DMS153 (cell line): Measurements from ENCODE around the gene SCAANT1.

Experiments used
- DNase-seq: peaks from one replicate; lab custom pipeline; 2025; lab: John Stamatoyannopoulos, UW

SCAANT1 gene

DNA sequence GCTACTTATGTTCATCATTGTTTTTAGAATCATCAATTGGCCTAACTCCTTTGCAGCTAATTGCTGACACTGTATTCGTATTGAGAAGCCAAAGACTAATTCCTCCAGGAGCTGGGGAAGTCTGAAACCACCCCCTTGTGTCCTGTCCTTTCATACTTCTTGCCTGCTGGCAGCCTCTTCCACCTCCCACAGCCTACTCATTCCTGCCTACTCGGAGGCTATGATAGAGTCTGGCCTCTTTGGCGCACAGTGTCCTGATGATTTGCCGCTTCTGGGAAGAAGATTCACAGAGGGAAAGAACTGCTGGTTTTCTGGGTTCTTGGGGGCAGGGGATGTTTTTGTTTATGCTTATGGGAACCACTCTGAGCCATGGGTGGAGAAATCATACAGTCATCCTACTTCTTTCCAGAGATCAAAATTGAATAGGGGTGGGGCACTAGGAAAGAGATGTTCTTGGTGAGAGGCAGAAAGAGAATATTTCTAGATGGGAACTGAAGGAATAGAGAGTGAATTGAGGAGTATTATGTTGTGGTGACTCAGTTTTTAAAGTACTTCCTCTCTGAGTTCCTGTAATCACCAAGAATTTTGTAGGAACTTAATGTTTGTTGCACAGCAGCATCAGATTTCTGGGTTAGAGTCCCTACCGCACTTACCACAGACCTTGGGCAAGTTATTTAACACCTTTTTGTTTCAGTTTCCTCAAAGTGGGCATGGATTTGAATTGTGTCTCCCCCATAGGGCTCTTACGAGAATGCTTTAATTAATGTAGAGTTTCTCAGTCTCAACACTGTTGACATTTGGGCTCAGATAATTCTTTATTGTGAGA lies 22.1 kb upstream of the SCAANT1 start:
- no peak for DNase-seq

DNA sequence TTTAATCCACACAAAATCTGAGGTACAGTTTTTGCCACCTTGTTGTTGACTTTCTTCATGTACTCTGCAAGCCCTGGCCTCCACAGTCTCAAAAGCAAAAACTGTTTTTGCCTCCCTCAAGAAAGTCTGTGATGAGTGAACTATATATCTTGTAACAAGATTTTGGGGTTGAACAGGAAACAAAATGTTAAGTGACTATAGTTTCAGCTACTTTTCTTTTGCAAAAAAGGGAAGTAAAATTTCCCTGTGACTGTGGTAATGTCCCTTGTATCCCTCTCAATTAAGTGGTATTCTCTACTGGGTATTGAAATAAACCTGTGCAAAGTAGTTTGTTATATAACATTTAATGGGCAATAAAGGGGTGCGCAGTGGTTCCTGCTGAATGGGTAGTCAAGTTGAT lies 21.3 kb upstream of the SCAANT1 start:
- DNase-seq = no peak

DNA sequence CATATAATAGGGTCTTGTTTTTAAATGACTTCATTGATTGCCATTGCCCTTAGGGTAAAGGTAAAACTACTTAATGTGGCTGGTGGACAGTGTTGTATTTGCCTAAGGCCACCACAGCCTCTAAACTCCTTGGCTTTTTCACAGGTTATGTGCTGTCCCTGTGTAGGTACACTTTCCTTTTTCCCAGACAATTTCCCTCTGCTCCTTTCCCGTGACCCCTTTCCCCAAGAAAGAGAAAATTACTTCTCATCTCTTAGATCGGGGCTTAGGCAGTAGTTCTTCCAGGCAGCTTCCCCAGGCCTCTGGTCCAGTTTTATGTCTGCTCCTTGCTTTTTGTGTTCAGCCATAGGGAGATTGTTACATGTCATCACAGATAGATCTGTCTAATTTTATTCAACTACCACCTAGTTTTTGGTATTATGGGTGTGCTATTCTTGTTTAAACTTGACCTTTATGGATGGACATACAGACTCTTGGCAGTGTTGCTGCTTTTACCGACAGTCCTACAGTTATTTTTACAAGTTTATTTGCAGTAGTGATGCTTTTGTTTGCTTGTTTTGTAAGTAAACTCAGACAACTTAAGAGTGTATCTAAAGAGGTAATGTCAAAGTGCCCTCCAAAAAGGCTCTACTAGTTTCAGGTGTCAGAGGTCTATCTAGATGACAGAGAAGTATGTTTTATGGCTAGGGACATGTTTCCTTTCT lies 20.5 kb upstream of the SCAANT1 start:
- no peak for DNase-seq

DNA sequence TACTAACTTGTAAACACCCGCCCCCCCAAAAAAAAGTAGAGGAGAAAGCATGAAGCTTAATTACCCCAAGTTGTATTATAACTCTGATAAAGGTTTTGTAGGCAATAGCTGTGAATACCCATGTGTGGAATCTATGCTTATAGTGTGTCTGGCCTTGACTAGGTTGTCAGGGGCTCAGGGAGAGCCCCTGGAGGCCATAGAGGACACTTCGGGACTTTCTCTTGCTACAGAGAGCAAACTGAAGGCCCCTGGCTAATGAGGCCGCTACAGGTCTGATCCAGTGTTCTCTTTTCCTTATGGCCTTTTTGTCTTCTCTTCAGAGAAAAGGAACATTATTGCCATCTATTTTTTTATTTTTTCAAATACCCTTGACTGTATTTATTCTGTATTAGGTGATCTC lies 19.1 kb upstream of the SCAANT1 start:
- no peak for DNase-seq

DNA sequence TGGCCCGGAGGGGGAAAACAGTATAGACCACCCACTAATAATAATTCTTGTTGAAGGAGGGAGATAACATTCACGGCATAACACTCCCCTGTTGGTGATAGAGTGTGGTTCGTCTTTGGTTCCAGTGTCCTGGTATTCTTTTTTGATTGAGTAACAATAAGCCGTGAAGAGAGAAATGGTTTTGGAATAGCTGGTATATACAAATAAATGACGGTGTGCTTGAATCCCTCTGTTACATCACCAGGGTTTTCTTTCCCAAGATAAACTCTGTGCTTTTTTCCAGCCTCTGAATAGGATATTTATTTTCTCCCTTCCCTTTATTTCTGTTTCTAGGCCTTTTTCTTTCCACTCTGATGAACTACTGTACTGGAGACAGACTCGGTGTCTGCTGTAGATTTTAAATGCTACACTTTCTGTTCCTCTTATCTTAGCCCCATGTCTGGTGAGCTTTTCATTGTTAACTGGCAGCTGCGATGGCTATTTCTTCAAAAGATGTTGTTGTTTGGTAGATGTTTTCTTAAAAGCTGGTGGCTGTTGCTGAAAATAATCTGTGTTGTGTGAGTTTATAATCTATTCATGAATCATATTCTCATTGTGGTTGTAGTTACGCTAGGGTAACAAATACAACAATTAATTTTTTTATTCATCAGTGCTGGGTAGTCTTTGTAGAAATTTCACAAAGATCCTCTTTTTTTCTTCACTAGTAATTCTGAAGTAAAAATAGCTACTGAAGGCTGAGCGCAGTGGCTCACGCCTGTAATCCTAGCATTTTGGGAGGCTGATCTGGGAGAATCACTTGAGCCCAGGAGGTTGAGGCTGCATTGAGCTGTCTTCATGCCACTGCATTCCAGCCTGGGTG lies 15.5 kb upstream of the SCAANT1 start:
- no peak for DNase-seq

DNA sequence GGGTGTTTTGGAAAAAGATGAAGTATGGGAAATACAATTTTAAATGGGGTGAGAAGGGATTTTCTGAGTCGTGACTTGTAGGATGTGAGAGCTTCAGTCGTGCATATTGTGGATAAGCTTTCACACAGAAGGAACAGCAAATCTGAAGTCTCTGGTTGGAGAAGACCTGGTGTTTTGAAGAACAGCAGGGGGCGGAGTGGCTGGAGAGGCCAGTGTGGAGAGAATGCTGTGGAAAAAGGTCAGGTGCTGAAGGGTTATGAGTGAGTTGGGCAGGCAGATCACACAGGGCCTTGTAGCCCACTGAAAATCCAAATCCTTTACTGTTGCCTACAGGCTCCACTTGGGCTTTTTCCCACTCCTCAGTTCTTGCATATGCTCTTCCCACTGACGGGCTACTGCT lies 14.1 kb upstream of the SCAANT1 start:
- DNase-seq = no peak

DNA sequence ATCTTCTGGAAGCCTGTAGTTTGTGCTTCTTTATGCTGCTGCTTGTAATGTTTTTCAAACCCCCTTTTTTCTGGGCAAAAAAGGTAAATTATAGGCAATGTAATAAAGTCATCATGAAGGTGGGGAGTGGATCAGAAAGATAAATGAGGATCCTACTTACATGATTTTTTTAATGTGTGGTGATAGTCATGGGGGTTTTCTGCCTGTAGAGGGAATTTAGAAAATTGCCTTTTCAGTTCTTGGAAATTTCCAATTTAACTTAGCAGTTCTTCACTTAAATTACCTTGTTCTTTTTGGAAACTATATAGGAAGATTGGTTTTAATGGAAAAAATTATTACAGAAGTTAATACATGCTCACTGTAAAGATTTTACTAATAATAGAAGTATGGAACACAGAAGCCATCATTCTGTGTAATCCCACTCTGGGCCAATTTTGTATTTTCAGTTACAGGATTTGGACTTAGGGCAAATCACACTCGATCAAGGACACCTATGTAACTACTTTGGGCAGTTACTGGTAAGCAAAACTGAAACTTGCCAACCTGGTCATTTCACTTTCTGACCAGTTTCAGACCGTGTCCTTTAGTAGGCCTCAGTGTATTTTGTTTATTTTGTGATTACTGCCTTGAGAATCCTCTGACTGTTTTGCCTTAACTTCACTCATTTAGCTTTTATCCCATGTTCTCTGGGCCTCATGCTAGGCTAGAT lies 10.5 kb upstream of the SCAANT1 start:
- no peak for DNase-seq

DNA sequence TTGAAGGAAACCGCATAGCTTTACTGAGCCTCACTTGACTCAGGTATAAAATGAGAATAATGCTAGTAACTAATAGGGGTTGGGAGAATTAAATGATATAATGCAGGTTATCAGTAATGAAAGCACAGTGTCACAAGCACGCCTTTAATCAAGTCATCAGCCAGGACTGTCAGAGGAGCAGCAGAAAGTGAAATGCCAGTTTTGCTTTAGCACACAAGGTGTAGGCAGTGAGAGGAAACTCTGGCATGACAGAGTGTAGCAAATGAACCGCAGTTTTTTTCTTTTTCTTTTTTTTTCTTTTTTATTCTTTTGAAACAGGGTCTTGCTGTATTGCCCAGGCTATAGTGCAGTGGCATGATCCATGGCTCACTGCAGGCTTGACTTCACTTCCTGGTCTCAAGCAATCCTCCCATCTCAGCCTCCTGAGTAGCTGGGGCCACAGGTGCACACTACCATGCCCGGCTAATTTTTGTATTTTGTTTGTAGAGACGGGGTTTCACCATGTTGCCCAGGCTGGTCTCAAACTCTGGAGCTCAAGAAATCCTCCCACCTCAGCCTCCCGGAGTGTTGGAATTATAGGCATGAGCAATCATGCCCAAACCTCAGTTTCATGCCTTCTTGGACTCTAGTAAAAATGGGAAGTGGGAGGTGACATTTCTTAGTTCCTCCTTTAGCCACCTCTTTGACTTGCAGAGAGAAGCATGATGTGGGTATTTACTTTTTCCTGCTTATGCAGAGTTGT lies 9.7 kb upstream of the SCAANT1 start:
- no peak for DNase-seq

DNA sequence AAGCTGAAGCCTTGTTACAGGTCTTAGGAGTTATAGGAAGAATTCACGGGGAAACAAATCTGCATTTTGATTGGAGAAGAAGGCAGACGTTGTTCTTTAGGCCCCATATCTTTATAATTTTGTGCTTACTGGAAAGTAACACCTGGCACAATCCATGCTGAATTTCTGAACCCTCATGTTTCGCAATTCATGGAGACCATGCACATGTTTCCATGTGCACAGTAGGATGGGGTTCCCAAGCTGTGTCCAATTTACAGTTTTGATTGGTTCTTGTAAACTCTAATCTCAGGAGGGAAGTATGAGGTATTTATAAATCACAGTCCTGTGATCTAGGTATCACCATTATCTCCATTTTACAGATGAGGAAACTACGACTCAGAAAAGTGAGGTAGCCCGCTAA lies 7.8 kb upstream of the SCAANT1 start:
- DNase-seq = no peak

DNA sequence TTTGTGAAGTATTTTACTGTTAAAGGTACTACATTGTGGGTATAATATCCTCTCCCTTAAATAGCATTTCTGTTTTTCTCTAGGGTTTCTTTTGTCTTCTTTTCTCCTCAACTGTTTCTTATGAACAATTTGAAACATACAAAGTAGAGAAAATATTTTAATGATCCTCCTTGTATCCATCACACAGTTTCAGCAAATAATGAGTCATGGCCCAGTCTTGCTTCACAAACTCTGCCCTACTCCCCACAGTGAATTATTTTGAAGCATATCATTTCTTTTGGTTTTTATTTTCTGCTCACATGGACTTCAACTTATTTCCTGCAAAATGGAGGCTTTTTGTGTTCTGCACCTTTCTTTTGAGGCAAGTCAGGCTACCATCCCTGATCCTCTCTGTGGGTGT lies 6.1 kb upstream of the SCAANT1 start:
- no peak for DNase-seq

DNA sequence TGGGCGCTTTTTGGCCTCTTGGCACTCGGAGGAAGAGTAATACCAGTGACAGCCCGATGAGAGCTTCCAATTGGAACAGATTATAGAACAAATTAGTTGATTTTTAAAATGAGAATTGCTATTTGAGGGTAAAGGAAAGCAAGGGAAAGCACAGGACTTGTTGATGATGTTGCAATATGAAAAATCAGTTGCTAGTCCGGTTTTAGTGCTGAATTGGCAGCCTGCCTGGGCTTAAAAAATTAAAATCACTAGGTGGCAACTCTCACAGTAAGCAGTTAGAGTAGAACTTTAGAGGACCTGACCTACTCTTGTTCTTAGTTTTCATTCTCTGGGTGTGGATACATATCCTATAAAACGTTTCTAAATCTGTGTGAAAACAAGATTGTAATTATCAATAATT lies 2.1 kb upstream of the SCAANT1 start:
- DNase-seq = no peak

DNA sequence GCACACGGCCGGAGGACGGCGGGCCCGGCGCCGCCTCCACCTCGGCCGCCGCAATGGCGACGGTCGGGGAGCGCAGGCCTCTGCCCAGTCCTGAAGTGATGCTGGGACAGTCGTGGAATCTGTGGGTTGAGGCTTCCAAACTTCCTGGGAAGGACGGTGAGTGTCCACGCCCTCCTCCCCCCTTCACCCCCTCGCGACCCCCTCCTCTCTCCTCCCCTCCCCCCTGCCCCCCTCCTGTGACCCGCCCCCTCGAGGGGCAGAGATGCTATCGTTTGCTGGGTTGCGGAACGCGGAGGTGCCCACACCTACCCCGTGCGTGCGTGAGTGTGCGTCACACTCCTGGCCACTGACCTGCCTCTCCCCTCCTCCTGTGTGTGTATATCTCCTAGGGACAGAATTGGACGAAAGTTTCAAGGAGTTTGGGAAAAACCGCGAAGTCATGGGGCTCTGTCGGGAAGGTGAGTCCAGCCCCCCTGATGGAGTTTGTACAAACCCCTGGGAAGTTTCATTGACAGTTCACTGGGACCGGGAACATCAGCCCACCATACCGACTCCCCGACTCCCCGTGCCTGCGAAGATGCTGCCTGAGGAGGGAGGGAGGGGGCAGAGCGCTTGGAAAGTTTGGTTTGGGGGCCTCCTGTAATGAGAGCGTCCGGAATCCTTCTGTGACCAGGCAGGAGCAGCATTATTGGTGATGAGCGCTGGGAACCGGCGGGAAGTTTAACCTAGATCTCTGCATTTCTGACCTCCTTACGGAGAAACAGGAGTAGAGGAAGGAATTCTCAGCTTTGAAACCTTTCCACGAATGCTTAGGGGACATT lies 795 bp upstream of the SCAANT1 start:
- DNase-seq = no peak

DNA sequence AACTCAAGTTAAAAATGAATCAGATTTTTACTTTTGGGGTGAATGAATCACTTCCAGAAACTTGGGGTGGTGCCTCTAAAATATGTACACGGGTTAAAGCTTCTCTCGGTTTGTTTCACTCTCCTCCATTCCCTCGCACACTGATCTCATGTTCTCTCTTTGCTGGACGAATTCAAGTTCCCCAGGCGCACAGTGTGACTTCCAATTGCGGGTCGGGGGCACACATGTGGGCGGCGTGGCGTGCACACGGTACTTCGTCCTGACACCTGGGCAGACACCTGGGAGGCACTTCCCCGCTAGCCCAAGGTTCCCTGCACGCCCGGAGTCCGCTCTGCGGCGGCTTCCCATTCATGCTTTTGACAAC lies 692 bp downstream of the SCAANT1 start:
- no peak for DNase-seq

DNA sequence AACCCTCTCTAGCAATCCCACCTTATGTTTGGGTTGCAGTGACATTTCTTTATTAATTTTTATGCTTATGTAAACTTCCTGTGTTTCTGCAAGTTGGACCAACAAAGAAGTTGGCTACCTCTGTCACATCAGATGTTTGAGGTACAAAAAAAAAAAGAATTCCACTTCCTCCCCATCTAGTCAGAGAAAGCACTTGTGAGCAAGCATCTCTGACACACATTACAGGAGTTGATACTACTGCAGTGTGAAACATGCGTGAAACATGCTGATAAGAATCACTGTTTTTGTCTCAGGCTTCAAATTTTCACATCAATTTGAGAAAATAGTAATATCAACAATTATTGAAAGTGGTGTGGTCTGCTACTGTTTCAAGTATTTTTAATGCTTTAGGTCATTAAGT lies 1.3 kb downstream of the SCAANT1 start:
- DNase-seq = no peak

DNA sequence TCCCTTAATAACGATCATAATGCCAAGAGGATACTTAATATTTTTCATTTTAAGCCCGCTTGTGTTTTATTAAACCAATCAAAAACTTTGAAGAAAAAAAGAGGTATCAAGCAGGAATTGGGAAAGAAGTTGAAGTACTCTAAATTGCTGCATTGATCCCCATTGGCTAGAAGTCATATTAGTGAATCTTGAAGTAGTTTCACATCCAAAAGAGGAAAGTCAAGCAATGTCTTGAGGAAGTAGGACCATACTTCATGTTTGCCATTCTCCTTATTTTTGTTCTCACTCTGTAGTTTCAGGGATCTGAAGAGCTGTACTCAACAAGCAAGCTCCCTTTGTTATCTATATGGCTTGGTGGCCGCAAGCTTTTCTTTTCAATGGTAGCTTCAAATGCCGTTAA lies 2.2 kb downstream of the SCAANT1 start:
- DNase-seq = no peak

DNA sequence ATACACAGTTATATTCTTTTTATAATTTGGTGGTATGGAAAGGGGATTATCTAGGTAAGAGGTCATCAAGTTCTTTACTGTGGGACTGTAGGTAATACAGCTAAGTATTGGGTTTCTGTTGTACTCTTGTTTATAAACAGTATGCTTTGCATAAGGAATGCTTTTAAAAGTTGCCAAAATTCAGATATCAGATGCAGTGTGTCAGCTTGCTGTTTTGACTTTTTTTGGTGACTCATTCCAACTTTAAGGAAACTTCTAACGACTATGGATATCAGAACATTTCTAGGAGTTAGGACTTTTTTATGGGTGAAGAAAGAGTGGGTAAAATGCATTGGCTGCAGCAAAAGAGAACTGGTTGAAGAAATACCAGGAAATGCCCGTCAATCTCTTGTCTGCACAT lies 2.8 kb downstream of the SCAANT1 start:
- no peak for DNase-seq

DNA sequence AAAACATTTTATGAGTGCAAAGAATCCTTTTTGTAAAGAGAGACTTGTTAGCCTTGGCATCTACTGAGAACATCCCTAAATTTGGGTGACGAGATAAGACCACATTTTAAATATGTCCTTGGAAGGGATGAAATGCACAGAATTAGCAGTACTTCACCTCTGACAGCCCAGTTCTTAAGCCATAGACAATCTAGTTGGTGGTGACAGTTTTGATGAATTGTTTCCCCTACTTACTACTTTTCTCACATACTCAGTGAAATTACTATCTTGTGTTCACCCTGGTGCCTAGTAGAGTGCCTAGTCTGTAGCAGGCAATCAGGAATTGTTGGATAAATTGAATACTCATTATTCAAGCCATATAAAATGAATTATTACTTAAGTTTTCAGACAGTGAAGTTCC lies 3.4 kb downstream of the SCAANT1 start:
- DNase-seq = no peak

DNA sequence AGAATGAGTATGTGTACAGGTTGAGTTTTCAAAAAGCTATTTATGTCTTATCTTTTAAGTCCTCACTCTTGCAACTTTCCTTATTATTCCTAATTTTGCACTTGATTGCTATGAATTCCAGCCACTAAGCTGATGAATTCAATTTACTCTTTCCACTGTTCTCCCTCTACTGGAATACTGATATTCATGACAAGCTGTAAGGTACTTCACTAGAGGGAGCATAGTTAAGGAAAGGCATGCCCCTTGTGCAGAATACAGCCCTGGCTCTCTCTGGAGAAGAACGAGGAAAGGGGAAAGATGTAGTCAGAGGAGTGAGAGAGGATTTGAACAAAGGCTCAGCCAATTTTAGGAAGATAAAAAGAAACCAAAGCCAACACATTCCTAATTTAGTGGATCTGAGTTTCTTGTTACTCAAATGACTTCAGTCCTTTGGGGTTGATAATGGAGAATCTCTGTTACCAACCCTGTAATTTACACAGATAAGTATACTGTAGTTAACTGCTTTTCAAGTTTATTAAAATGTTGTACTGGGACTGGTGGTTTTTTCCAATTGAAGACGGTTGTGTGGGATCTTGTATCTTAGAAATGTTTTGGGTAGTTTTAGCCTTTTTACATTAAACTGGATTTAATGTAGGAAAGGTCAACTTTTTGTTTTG lies 4.0 kb downstream of the SCAANT1 start:
- DNase-seq = no peak

DNA sequence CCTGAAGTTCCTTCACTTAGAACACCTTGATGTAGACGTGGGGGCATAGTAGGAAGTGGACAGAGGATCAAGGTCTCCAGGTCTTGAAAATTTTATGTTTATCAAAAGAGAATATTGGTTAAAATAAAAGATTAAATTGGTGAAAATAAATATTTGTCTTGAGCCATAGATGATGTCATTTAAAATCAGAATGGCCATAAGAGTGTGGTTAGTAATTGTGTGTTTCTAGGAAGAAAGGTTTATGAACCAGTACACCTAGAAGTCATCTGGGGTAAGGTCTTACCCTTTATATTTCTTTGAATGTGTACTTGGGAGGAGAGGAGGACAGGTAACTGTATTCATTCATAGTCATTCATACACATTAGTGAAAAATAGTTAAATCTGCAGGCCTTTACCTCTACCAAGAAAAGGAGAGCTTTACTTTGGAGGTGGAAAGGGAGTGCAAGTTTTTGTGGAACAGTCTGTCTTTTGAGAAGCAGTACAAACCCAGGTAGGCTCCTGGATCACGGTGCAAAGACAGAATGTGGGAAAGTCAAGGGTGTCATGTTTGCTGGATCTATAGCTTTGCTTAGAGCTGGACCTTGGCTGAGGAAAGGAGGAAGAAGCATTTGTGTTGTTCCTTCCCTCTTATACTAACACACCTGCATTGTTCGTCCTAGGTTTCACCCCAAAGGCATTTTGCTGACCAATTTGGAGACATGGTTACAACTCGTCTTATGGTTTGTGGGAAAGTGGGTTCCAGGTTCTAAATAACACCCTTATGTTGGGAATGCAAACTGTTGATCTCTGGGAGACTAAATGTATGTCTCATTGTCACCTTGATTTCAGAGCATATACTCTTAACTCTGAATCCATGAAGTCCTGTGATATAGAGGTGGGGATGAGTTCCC lies 6.2 kb downstream of the SCAANT1 start:
- no peak for DNase-seq
